Osteoblast (primary cell): ENCODE data around the gene CADM3. TPM values are rescaled to one million over a fixed set of nuclear protein-coding genes. Genes with fewer than 3 reads are reported as not detected.

Experiments
- DNase-seq: peaks from one replicate; pipeline ENCODE4 v3.0.0; 2011; ENCODE audit warnings: low spot score, mixed read lengths; ENCODE audit not compliant: insufficient read length; ENCODE audit errors: missing footprints
- H2AFZ ChIP-seq: 2 replicates; pipeline ENCODE4 v1.6.0; 2011; ENCODE audit warnings: mild to moderate bottlenecking, low read length
- H3K27ac ChIP-seq: 2 replicates; pipeline ENCODE4 v1.5.1; 2011; ENCODE audit warnings: mild to moderate bottlenecking, low read depth, low read length, moderate library complexity
- H3K27me3 ChIP-seq: 2 replicates; pipeline ENCODE4 v1.6.0; 2012; ENCODE audit warnings: mild to moderate bottlenecking, control low read depth, inconsistent platforms, low read length, moderate library complexity; ENCODE audit not compliant: insufficient read depth
- H3K36me3 ChIP-seq: 2 replicates; pipeline ENCODE4 v1.5.1; 2011; ENCODE audit warnings: mild to moderate bottlenecking, low read length, control low read depth, moderate library complexity; ENCODE audit not compliant: insufficient read depth
- H3K4me1 ChIP-seq: 2 replicates; pipeline ENCODE4 v1.5.1; 2011; ENCODE audit warnings: mild to moderate bottlenecking, low read length, control low read depth, moderate library complexity; ENCODE audit not compliant: insufficient read depth
- H3K4me2 ChIP-seq: 2 replicates; pipeline ENCODE4 v1.6.0; 2011; ENCODE audit warnings: mild to moderate bottlenecking, low read length; ENCODE audit not compliant: insufficient read depth
- H3K4me3 ChIP-seq: fragments of 200-600 bp; sonication (generic); 3 replicates; pipeline ENCODE4 v1.5.1; 2012; ENCODE audit warnings: mild to moderate bottlenecking, low read length, inconsistent platforms; ENCODE audit not compliant: insufficient read depth
- H3K79me2 ChIP-seq: 2 replicates; pipeline ENCODE4 v1.6.0; 2012; ENCODE audit warnings: mild to moderate bottlenecking, low read length, control low read depth, inconsistent platforms; ENCODE audit not compliant: insufficient read depth
- H3K9me3 ChIP-seq: 2 replicates; pipeline ENCODE4 v1.5.1; 2011; ENCODE audit warnings: low read depth, low read length, control low read depth
- H4K20me1 ChIP-seq: 2 replicates; pipeline ENCODE4 v1.6.0; 2012; ENCODE audit warnings: mild to moderate bottlenecking, low read length, control low read depth; ENCODE audit not compliant: insufficient read depth
- total RNA-seq: library from RNA; depleted of rRNA; stranded (reverse); fragments of >200 nt; gene quantifications from 2 replicates; pipeline ENCODE4 v1.2.3, GENCODE V29; 2012
- TF ChIP-seq, protein P1 (sequence below): IDR thresholded peaks from 2 replicates; pipeline ENCODE4 v1.5.1; 2011; ENCODE audit warnings: mild to moderate bottlenecking, low read depth, low read length, moderate library complexity; ENCODE audit errors: extremely low read depth

Gene CADM3
- total RNA-seq, 1 donor: under 0.01 TPM

DNA sequence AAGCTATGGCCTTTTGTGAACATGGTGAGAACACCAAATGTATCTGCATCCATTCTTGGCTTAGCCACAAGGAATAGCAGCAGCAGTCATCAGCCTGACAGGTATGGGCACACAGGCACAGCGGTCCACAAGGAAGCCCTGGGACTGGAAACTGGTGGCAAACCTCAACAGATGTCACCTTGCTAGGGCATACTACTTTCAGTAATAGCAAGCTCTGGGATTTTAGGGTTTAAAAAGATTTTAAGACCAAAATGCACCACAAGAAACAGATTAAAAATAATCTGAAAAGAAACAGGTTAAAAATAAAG lies 9.7 kb upstream of the CADM3 start:
- peak overlapping the region; percentile 73 for H3K4me2 ChIP-seq

DNA sequence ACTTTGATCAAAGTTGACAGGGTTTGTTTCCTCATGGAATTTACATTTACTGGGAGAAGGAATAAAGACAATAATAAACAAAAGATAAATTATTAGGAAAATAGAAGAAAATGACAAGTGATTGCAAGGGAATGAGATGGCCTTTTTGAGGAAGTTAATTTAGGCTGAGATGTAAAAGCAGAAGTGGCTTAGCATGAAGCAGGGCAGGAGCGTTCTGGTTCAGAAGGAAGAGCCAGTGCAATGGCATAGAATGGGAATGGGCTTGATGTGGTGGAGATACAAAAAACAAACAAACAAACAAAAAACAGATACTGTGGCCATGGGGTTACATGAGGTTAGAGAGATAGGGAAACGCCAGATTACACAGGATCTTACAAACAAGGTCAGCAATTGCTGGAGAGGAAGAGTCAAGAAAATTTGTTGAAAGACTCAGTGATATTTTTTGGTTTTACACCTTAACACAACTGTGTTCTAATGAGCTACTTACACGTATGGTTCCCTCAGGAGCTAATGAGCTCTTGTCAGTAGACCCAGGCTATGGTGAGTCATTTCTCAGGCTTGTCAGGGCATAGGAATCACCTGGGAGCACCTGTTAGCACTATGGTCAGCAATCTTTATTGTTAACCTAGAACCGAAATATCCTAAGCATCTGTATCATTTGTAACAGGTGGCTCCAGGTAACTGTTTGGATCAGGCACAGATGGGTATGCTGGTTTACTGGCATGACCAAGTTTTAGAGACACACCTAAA lies 8.7 kb upstream of the CADM3 start:
- Histone ChIP-seq H3K79me2 (no peaks in the 10 kb centered on the region), H3K9me3 (no peaks in the 10 kb centered on the region), H3K4me3 (no peak overlapping the region), H3K4me2 (no peak overlapping the region), H3K4me1 (peaks cover 8% of the 10 kb centered on the region), H2AFZ (no peak overlapping the region), H4K20me1 (no peaks in the 10 kb centered on the region), H3K27ac (no peak overlapping the region), H3K36me3 (no peaks in the 10 kb centered on the region), H3K27me3 (peaks cover 3% of the 10 kb centered on the region)
- TF ChIP-seq, protein P1, sequence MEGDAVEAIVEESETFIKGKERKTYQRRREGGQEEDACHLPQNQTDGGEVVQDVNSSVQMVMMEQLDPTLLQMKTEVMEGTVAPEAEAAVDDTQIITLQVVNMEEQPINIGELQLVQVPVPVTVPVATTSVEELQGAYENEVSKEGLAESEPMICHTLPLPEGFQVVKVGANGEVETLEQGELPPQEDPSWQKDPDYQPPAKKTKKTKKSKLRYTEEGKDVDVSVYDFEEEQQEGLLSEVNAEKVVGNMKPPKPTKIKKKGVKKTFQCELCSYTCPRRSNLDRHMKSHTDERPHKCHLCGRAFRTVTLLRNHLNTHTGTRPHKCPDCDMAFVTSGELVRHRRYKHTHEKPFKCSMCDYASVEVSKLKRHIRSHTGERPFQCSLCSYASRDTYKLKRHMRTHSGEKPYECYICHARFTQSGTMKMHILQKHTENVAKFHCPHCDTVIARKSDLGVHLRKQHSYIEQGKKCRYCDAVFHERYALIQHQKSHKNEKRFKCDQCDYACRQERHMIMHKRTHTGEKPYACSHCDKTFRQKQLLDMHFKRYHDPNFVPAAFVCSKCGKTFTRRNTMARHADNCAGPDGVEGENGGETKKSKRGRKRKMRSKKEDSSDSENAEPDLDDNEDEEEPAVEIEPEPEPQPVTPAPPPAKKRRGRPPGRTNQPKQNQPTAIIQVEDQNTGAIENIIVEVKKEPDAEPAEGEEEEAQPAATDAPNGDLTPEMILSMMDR: no peak
- no peak for DNase-seq

More for the DNA sequence above, 9.7 kb upstream of the CADM3 start:
- Histone ChIP-seq H3K27me3 (peaks cover 3% of the 10 kb centered on the region), H4K20me1 (no peaks in the 10 kb centered on the region), H3K9me3 (no peaks in the 10 kb centered on the region), H3K4me1 (peaks cover 8% of the 10 kb centered on the region), H3K79me2 (no peaks in the 10 kb centered on the region), H3K36me3 (no peaks in the 10 kb centered on the region), H3K27ac (no peak overlapping the region), H2AFZ (no peak overlapping the region), H3K4me3 (no peak overlapping the region)
- TF ChIP-seq, protein P1: no peak
- DNase-seq: no peak

DNA sequence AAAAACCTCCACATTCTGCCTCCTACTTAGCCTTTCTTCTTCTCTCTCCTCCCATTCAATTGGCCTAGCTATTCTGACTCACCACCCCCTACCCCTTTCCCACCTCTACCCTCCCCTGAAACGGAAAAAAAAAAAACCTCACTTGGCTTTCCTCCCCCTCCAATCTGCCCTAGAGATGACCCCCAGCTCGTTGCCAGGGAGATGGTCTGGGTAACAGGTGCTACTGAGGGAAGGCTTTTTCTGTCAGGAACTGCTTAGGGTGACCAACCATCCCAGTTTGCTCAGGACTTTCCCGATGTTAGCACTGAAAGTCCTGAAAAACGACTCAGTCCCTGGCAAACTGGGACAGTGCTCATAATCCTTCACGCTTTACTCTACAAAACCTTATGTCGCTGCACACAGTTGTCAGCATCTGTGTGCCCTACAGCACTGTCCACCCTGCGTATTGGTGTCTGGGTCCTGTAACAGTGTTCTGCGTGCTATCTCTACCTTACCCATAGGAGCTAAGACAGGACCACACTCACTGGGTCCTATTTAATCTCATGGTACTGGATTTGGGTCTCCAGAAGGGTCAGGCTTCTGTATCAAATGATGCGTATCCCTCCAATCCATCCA lies 7.7 kb upstream of the CADM3 start:
- no peak overlapping the region for H3K4me2 ChIP-seq

DNA sequence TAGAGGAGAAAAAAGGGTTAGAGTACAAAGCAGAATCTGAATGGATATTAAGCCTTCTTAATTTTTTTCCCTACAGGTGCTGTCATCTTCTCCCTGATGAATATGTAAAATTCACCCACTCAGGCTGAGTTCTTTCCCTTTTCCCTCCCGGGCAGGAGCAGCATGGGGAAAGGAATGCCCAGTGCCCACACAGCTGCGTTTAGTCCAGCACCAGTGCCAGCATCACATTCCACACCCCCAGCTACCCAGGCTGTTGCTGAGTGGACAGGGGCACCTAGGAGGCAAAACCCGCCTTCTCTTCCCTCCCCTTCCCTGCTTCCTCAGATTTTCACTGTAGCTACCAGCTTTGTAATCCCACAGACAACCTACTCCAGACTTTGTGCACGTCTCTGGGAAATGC lies 3.4 kb upstream of the CADM3 start:
- Histone ChIP-seq H3K4me3 (no peak overlapping the region), H3K27me3 (peaks cover 41% of the 10 kb centered on the region), H2AFZ (no peak overlapping the region), H3K27ac (no peak overlapping the region), H4K20me1 (no peaks in the 10 kb centered on the region), H3K9me3 (no peaks in the 10 kb centered on the region), H3K79me2 (no peaks in the 10 kb centered on the region), H3K4me1 (no peaks in the 10 kb centered on the region), H3K36me3 (no peaks in the 10 kb centered on the region), H3K4me2 (no peak overlapping the region)
- no peak for DNase-seq
- TF ChIP-seq, protein P1: no peak

More for the DNA sequence above, 7.7 kb upstream of the CADM3 start:
- H3K4me1 ChIP-seq: peaks cover 8% of the 10 kb centered on the region
- no peak for DNase-seq
- no peaks in the 10 kb centered on the region for H3K9me3 ChIP-seq
- TF ChIP-seq, protein P1: no peak
- H3K79me2 ChIP-seq: no peaks in the 10 kb centered on the region
- H3K27me3 ChIP-seq: peaks cover 11% of the 10 kb centered on the region
- H2AFZ ChIP-seq: no peak overlapping the region
- no peak overlapping the region for H3K4me3 ChIP-seq
- no peaks in the 10 kb centered on the region for H4K20me1 ChIP-seq
- H3K27ac ChIP-seq: no peak overlapping the region
- H3K36me3 ChIP-seq: no peaks in the 10 kb centered on the region
